Measurements from ENCODE around the gene ENPP3.
"Not testable (repeated sequence)": the region's sequence is repeated elsewhere in the genome, so short reads cannot be mapped to it uniquely, and the experiment has no call there.

ENPP3 gene

DNA sequence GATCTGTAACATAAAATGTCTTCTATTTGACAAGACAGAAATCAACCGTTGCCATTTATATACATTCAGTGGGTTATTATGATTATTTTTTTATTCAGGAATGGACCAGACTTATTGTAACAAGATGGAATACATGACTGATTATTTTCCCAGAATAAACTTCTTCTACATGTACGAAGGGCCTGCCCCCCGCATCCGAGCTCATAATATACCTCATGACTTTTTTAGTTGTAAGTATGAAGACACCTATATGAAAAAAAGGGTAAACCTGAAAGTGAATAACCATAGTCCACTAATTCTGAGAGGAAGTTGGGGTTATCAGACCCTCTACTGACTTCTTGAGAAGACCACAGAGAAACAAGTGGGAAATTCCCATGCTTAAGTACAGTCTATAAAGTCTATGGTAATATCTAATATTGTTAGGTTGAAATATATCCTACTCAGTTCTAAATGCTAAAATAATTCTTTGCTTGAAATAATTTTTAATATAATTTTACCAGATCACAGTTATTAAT is 48.2 kb downstream of the ENPP3 start:
- no peak for DNase-seq (ENCODE audit: low read depth)

DNA sequence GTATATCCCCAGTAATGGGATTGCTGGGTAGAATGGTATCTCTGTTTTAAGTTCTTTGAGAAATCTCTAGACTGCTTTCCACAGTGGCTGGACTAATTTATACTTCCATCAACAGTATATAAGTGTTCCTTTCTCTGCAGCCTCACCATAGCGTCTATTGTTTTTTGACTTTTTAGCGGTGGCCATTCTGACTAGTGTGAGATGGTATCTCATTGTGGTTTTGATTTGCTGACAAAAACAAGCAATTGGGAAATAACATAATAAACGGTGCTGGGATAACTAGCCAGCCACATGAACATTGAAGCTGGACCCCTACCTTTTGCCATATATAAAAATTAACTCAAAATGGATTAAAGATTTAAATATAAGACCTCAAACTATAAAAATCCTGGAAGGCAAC is 49.9 kb downstream of the ENPP3 start:
- no peak for DNase-seq (ENCODE audit: low read depth)

DNA sequence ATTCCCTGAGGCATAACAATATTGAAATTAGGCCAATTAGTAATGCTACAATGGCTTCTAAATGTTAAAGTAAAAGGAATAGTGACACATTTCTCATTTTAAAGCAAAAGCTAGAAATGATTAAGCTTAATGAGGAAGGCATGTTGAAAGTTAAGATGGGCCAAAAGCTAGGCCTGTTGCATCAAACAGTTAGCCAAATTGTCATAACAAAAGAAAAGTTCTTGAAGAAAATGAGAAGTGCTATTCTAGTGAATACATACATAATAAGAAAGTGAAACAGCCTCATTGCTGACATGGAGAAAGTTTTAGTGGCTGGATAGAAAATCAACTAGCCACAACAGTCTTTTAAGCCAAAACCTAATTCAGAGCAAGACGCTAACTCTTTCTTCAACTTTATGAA is 51.2 kb downstream of the ENPP3 start:
- DNase-seq (ENCODE audit: low read depth): no peak

DNA sequence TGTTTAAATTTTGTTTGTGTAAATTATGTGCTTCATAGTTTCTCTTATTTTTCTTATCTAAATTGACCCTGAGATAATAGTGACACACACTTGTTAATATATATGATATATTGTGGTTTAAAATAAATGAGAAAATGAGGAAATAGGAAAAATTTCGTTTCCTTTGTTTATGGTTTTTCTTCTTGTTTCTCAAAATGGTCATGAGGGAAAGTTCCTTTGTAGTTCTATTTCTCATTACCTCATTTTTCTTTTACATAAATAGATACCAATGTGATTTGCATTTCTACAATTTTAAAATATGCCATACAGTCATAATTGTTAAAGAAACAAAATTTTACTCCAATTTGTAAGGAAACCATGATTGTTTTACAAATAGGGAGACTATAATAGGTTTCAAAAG is 54.9 kb downstream of the ENPP3 start:
- no peak for DNase-seq (ENCODE audit: low read depth)

DNA sequence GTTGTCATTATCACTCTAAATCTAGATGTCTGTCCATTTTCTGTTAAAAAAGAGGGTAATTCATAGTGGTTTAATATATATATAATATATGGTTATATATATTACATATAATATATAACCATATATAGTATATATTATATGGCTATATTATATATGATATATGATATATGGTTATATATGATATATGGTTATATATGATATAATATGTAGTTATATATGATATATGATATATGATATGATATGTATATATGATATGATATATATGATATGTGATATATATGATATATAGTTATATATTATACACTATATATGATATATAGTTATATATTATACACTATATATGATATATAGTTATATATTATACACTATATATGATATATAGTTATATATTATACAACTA is 55.5 kb downstream of the ENPP3 start:
- no peak for DNase-seq (ENCODE audit: low read depth)

DNA sequence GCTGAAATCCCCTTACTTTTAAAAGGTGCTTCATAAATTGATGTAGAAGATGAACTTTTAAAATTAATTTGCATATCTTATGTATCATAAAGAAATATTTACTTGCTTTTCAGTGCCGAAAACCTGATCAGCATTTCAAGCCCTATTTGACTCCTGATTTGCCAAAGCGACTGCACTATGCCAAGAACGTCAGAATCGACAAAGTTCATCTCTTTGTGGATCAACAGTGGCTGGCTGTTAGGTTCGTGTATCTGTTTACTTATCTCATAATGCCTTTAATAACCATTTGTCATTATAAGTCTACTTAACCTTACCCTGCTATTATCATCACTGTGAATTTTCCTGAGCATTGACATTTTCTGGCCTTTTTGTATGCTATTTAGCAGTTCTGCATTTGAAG is 56.3 kb downstream of the ENPP3 start:
- DNase-seq (ENCODE audit: low read depth): no peak

DNA sequence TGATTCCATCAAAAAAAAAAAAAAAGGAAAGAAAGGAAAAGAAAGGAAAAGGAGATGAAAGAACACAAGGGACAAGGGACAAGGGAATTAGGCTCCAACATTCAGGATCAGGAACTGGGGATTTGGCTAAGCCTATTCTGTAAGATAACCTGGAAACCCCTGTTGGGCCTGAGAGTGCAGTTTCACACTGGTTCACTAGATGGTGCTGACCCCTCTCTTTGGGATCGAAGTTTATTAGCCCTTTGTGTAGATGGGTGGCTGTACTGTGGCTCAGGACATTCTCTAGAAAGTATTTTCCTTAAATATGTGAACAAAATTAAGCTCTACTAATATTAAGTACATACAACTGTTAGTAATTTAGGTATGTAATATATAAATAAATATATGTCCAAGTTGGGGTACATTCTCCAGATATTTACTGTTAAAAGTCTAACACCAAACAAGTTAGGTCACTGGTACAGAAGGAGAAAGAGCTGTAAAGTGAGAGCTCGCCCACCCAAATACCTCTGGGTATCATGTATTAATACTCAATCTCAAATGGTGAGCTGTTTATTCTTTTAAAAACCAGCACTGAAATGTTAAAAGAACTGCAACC is 57.8 kb downstream of the ENPP3 start:
- no peak for DNase-seq (ENCODE audit: low read depth)

DNA sequence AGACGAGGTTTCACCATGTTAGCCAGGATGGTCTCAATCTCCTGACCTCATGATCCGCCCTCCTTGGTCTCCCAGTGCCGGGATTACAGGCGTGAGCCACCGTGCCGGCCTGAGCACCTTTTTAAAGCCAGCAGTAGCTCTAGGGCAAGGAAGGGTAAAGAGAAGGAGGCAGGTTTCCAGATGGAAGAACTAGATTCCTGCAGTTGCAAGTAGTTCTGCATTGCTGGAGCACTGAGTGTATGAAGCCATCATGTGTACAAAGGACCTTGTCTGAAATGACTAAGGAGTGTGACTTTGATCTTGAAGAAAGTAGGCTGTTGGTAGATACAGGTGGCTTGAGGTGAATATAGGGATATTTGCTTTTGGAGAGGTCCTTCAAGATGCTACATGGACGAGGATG is 59.9 kb downstream of the ENPP3 start:
- DNase-seq (ENCODE audit: low read depth): no peak

DNA sequence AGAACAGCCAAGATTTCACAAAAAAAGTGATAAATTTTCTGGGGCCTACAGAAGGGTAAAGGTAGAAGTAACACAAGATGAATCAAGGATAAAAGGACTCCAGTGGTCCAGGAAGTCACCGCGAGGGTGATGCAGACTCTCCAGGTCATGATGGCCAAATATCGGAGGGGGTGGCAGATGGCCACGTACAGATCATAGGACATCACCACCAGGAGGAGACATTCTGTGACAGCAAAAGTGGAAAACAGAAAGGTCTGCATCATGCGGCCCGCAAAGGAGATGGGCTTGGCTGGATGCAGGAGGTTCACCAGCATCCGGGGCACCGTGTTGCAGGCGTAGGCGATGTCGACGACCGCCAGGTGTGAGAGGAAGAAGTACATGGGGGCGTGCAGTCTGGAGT is 63.7 kb downstream of the ENPP3 start:
- not testable (repeated sequence) for DNase-seq (ENCODE audit: low read depth)

DNA sequence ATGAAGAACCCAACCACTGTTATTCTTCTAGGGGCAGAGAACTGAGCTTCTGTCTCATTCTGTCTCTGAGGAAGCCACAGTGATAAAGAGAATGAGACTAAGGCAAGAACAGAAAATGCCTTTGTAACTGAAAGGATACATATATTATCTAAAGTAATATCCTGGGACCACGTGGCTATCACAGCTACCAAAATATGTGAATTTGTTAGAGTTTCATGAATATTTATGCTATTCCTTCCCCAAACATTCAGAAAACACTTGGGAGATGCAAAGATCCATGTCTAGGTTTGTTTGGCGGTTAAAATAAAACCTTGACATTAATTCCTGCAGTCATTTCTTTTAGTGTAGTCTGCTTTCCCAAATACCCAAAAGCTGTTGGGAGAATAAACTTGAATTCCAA is 66.8 kb downstream of the ENPP3 start:
- DNase-seq (ENCODE audit: low read depth): not testable (repeated sequence)

DNA sequence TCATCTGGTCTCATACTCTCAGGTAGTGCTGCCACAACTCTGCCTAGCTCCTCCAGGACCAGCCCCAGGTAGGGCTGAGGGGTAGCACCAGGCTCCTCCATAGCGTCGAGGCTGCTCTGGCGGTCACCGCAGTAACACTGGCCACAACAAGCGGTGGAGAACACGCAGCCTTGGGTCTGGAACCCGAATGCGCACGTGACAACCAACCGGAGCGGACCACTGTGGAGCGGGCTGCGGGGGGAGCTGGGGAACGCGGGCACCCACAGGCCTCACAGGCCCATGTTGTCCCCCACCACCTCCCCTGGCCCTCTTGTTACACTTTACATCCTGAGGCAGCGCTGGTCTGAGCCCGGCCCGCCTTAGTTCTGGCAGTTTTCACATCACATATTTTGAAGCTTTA is 73.8 kb downstream of the ENPP3 start, which contains the start of gene CTAGE9:
TSS of gene CTAGE9 (minus strand) at position 101 of the 400 bp plus-strand sequence. CDS start at position 101, 0 bp downstream.
- not testable (repeated sequence) for DNase-seq (ENCODE audit: low read depth)

DNA sequence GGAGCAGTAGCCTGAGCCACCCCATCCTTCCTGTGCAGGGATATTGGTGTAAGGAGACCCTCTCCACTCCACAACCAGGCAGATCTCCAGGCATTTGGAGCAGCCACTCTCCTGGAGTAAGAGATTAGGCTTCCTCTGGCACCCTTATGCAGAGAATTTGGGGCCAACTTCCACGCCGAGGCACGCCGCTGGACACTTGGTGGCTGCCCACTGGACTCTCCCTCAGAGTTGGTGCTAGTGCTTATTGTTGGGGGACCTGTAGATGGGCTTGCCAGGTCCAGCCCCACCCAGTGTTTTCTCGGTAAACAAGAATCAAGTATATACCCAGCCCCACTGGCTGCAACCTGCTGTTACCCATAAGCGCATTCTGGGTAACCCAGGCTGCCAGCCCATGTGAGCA is 78.5 kb downstream of the ENPP3 start:
- DNase-seq (ENCODE audit: low read depth): not testable (repeated sequence)

DNA sequence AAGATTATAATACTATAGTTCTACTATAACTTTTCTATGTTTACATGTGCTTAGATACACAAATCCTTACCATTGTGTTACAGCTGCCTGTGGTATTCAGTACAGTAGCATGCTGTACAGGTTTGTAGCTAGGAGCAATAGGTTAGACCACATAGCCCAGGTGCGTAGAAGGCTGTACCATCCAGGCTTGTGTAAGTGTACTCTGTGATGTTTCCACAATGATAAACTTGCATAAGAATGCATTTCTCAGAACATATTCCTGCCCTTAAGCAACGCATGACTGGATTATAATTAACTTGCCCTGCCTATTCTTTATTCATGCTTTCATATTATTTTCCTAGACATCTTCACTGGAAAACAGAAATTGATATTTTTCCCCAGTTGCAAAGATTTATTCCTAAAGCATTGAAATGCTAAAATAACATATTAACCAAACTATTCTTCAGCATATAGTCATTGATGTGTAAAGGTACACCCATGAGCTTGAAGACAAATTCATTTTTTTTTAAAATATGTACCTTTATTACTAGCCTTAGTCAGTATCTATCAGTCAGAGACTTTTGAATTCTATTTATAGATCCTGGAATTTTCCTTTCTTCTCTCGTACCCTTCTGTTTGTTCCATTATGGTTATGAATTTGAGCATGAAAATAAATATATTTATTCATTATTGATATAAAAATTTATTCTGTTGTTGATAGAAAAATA is 80.9 kb downstream of the ENPP3 start:
- no peak for DNase-seq (ENCODE audit: low read depth)

DNA sequence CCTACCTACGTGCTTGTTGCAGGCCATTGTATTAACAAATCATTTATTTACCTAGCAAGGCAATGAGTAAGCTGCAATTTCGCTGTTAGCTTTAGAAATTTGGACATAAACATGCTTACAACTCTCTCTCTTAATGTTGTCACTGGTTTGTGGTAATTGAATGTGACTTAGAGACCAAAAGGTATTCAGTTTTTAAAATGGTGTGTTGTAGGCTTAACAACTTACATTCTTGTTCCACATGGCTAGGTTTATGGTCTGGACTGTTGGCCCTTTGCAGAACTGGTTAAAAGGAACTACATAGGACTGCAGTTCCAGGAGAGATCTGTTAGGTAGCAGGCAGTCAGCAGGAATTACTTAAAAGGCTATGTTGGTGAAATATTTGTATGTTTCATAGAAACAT is 84.1 kb downstream of the ENPP3 start:
- DNase-seq (ENCODE audit: low read depth): no peak

DNA sequence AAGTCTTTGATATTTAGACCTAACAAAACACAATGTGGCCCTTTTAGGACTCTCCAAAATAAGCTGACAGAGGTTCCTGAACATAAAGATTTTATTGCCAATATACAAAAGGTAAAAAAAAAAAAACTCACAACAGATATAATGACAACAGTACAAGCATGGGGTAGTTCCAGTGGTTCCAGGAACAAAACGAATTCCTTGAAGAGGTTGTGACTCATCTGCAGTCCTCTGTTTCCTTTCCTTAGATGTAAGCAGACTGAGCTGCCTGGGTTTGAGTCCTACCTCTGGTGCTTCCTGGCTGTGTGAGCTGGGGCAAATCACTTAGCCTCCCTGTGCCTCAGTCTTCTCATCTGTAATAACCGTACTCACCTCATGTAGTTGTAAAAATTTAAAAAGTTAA is 87.0 kb downstream of the ENPP3 start:
- DNase-seq (ENCODE audit: low read depth): no peak

DNA sequence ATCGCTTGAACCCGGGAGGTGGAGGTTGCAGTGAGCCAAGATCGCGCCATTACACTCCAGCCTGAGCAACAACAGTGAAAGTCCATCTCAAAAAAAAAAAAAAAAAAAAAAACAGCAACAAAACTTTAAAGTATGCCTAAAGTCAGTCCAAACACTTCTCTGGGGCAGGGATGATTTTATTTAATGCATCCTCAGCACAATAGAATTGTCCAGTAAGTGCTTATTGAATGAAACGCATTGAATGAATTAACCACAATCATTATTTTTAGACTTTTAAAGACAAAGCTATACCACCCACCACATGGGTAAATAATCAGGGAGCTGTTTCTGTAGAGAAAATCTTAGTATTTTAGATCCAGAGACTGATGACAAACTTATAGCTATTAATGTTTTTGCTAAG is 90.4 kb downstream of the ENPP3 start:
- DNase-seq (ENCODE audit: low read depth): no peak

DNA sequence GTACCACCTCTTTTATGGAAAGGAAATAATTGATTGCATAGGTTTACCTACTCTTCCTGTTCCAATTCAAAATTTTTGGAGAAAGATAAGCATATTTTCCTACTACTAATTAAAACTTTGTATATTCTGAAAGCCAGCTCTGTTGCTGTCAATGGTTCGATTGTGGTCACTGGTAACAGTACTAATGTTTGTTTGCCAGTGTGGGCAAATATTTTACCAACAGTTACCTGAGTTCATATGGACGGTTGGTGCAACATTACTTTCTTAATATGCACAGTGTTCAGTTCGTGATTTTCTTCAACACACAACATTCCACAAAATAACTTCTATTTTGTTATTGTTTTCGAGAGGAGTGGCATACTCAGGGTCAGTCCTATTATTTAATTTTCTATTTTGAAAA is 90.8 kb downstream of the ENPP3 start:
- DNase-seq (ENCODE audit: low read depth): no peak

DNA sequence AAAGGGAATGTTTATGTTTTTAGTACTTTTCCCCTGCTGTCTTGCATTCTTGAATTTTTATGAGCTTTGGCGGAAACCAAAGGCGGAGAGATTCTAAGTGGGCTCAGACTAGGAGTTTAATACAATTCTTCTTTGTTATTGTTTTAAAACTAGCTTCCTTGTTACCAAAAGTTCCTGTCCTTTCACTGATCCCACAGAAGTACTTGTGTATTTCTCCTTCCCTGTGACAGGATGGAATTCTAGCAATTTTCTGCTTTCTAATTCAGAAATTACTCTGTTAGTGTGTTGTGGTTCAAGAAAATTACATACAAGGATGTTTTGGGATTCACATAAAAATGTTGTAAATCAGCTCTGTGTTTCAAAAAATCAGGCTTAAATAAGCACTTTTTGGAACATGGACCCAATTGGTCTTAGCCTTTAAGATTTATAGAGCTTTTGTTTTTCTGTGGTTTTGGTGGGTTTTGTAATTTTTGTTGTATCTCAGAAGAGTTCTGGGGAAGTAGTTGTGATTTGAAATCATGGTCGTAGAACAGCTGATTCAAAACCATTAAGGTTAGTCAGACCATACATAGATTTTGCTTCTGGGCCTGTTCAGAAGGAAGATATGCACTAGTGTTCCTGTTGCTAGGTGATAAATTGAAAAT is 91.3 kb downstream of the ENPP3 start:
- no peak for DNase-seq (ENCODE audit: low read depth)

DNA sequence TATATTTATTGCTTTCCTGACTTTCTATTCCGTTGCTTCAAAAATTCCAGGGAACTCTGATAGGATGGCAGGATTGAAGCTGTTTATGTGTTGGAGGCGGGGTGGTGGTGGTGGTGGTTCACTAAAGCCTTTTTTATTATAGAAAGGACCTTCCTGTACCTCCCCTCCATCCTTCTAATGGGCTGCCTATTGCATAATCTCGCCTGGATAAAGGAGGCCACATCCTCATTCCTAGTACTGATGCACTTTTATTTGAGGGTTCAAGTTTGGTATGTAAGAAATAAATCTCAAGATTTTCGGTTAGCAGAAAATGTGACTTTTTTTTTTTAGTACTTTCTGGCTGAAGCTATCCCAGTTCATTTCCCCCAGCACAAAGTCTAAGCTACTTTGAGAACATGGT is 92.4 kb downstream of the ENPP3 start:
- DNase-seq (ENCODE audit: low read depth): no peak

DNA sequence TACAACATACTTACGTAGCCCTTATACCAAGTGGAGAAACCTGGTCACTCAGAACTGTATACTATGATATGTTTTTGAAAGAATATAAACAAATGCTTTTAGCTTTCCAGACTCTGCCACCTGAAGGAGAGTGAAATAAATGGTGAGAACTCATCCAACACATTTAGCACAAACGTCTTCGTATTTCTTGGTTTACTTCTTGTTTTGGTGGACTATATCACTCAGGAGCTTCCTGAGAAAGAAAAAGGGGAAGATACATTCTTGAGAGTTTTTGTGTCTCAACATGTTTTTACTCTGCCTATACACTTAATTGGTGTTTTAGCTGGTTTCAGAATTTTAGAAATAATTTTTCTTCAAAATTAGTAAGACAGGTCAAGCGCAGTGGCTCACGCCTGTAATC is 93.2 kb downstream of the ENPP3 start:
- no peak for DNase-seq (ENCODE audit: low read depth)

DNA sequence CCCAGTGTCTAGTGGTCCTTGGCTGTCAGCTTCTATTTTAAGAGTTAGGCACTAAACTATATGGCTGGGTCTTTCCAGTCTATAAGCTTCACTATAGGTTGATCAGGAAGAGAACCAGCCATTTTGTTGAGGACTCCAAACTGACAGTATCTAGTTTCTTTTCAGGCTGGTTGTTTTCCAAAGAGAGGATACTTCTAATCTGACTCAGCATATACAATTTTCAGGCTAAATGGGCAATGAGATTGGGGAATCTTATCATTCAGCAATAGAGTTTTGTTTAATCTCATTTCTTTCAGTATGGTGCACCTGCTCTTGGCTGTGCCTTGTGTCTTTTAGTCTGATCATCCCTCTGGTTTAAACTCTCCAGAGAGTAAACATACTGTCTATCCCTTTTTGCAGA is 94.1 kb downstream of the ENPP3 start:
- no peak for DNase-seq (ENCODE audit: low read depth)

DNA sequence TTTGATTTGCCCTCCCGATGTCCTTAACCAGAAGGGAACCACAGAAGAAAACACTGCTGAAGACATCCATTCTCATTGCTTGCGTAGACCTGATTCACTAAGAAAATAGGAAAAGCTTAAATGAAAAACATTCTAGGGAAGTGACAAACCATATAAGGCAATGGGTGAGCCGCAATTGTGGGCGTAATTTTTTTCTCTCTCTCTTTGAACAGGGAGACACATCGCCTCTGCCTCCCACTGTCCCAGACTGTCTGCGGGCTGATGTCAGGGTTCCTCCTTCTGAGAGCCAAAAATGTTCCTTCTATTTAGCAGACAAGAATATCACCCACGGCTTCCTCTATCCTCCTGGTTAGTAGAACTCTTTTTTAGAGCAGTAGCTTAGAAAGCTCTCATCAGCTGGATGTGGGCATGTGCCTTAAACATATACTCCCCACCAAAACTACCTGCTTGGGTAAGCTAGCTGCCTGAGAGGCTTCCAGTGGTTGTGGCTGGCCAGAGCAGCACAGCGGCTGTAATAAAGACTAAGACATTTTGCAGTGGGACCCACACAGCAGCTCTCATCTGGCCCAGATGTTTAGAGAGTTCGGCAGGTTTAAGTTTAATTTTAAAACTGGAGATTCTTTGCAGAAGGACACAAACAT is 96.4 kb downstream of the ENPP3 start:
- no peak for DNase-seq (ENCODE audit: low read depth)

Measured in stimulated activated CD8-positive, alpha-beta memory T cell treated with anti-CD3 and anti-CD28 coated beads, Interleukin-7, amount 100 ng/mL, for 24 hours (primary cell).